Lower leg skin (tissue), 4 donors: ENCODE results near the gene DPM2. TPM values are rescaled to one million over a fixed set of nuclear protein-coding genes. Genes with fewer than 3 reads are reported as not detected.

Source experiments
- DNase-seq, 2 donors: peaks; one replicate each; pipeline ENCODE4 v3.0.0-alpha.2; 2019; ENCODE audit warnings: low spot score in 2 of 2
- H3K4me3 ChIP-seq: fragments of 200-600 bp; sonication (generic); 2 replicates; pipeline ENCODE4 v1.5.1; 2017; ENCODE audit warnings: mild to moderate bottlenecking, low read depth; ENCODE audit not compliant: poor library complexity, severe bottlenecking
- CTCF ChIP-seq, 3 donors: fragments of 450-650 bp; IDR thresholded peaks; one replicate each; pipeline ENCODE4 v1.5.1; 2016; ENCODE audit warnings: antibody characterized with exemption in 3 of 3, mild to moderate bottlenecking in 3 of 3, moderate library complexity in 2 of 3
- POLR2A ChIP-seq, 2 donors: fragments of 450-650 bp; IDR thresholded peaks; one replicate each; pipeline ENCODE4 v1.6.1; 2016 to 2017; ENCODE audit warnings: antibody characterized with exemption in 2 of 2, mild to moderate bottlenecking in 1 of 2, moderate library complexity in 1 of 2
- WGBS, 2 donors: methylation state at CpG; one replicate each; pipeline ENCODE4 v1.1.5; 2018; 5-methylcytosine and 5-hydroxymethylcytosine counted together
- intact Hi-C: fragments of 100-400 bp; cut with DNase I; formaldehyde crosslinking; loops from one replicate; pipeline ENCODE4 v1.15.0; 2023; ENCODE audit warnings: low total_unique reads
- total RNA-seq, 4 donors: library from RNA; depleted of rRNA; stranded (reverse); fragments of >200 nt; gene quantifications; one replicate each; pipeline ENCODE4 v1.1.0, GENCODE V29; 2016

DPM2 gene
- total RNA-seq, 4 donors from 2014 or later = 11.9 to 21.1 (median 15.8) TPM

- DNase-seq = peak; percentile 77 to 95
- 31 to 35% methylated on average over 9 to 19 of the region's 19 CpGs for WGBS, 2 donors
- H3K4me3 ChIP-seq = no peak overlapping the region
- intact Hi-C loops = no loop called here
- no peak for TF ChIP-seq POLR2A (IDR thresholded peaks at IDR 0.05)
- TF ChIP-seq CTCF (IDR thresholded peaks at IDR 0.05) = no peak
Observed at GRCh38 chr9:127897193-127897692, 40.4 kb downstream of the DPM2 start.

- intact Hi-C loops = no loop called here
- 76% methylated on average over 16 of the region's 16 CpGs for WGBS, 2 donors
- no peak overlapping the region for H3K4me3 ChIP-seq
- DNase-seq = no peak
- TF ChIP-seq CTCF (IDR thresholded peaks at IDR 0.05) (no peak), POLR2A (IDR thresholded peaks at IDR 0.05) (no peak)
Observed at GRCh38 chr9:127896395-127897192, 41.1 kb downstream of the DPM2 start.

GRCh38 chr9:127895811-127896210, 41.8 kb downstream of the DPM2 start:
- DNase-seq = no peak
- 96 to 99% methylated on average over 8 of the region's 8 CpGs for WGBS, 2 donors
- no peak for TF ChIP-seq CTCF (IDR thresholded peaks at IDR 0.05)
- TF ChIP-seq POLR2A (IDR thresholded peaks at IDR 0.05) = no peak
- intact Hi-C loops = no loop called here
- H3K4me3 ChIP-seq = no peak overlapping the region

GRCh38 chr9:127893392-127893791, 44.3 kb downstream of the DPM2 start:
- no peak overlapping the region for H3K4me3 ChIP-seq
- WGBS, 2 donors = 97 to 98% methylated on average over 4 of the region's 4 CpGs
- no peak for DNase-seq
- intact Hi-C loops = no loop called here
- no peak for TF ChIP-seq POLR2A (IDR thresholded peaks at IDR 0.05)
- no peak for TF ChIP-seq CTCF (IDR thresholded peaks at IDR 0.05)

- 95 to 97% methylated on average over 6 of the region's 6 CpGs for whole genome bisulfite sequencing, 2 donors
- DNase-seq = no peak
- intact Hi-C loops = no loop called here
- TF ChIP-seq POLR2A (IDR thresholded peaks at IDR 0.05) = no peak
- TF ChIP-seq CTCF (IDR thresholded peaks at IDR 0.05) = no peak
- no peak overlapping the region for H3K4me3 ChIP-seq
Observed at GRCh38 chr9:127892831-127893230, 44.8 kb downstream of the DPM2 start.
